Tibial artery (tissue), 4 donors: Measurements from ENCODE around the gene PCBP3.
A peak's percentile ranks its signal among the peaks of the same experiment; 100 is the strongest.

Experiments used
- DNase-seq, 2 donors: peaks; one replicate each; pipeline ENCODE4 v3.0.0-alpha.2; 2019
- H3K27ac ChIP-seq, 2 donors: fragments of 200-600 bp; sonication (generic) in 1 of 2; 1 replicate in 1 of 2; 2 replicates in 1 of 2; pipeline ENCODE4 v1.5.1; 2018 to 2019; ENCODE audit warnings: mild to moderate bottlenecking in 1 of 2
- H3K27me3 ChIP-seq, 2 donors: fragments of 200-600 bp; sonication (generic) in 1 of 2; one replicate each; pipeline versions ENCODE4 v1.5.1 to v1.6.0; 2016 to 2019
- H3K36me3 ChIP-seq, 3 donors: fragments of 200-600 bp; sonication (generic) in 2 of 3; one replicate each; pipeline ENCODE4 v1.5.1; 2016 to 2019; ENCODE audit warnings: mild to moderate bottlenecking in 2 of 3
- H3K4me1 ChIP-seq, 4 donors: fragments of 200-600 bp; sonication (generic) in 2 of 4; 1 replicate in 3 of 4; 2 replicates in 1 of 4; pipeline ENCODE4 v1.5.1; 2016 to 2019
- H3K4me3 ChIP-seq, 2 donors: fragments of 200-600 bp; sonication (generic) in 1 of 2; 1 replicate in 1 of 2; 2 replicates in 1 of 2; pipeline ENCODE4 v1.5.1; 2018 to 2019; ENCODE audit warnings: mild to moderate bottlenecking in 2 of 2
- H3K9me3 ChIP-seq, 3 donors: fragments of 200-600 bp; sonication (generic) in 1 of 3; one replicate each; pipeline ENCODE4 v1.5.1; 2016 to 2019
- intact Hi-C: fragments of 100-400 bp; cut with DNase I; formaldehyde crosslinking; loops from one replicate; pipeline ENCODE4 v1.15.0; 2023; ENCODE audit warnings: low total_unique reads
- TF ChIP-seq, protein P1 (sequence below), 2 experiments: fragments of 200-600 bp in 1 of 2; fragments of 450-650 bp in 1 of 2; IDR thresholded peaks; one replicate each; pipeline ENCODE4 v1.5.1; 2017 to 2019; ENCODE audit warnings: antibody characterized with exemption in 2 of 2, mild to moderate bottlenecking in 1 of 2, moderate library complexity in 1 of 2

PCBP3 gene

DNA sequence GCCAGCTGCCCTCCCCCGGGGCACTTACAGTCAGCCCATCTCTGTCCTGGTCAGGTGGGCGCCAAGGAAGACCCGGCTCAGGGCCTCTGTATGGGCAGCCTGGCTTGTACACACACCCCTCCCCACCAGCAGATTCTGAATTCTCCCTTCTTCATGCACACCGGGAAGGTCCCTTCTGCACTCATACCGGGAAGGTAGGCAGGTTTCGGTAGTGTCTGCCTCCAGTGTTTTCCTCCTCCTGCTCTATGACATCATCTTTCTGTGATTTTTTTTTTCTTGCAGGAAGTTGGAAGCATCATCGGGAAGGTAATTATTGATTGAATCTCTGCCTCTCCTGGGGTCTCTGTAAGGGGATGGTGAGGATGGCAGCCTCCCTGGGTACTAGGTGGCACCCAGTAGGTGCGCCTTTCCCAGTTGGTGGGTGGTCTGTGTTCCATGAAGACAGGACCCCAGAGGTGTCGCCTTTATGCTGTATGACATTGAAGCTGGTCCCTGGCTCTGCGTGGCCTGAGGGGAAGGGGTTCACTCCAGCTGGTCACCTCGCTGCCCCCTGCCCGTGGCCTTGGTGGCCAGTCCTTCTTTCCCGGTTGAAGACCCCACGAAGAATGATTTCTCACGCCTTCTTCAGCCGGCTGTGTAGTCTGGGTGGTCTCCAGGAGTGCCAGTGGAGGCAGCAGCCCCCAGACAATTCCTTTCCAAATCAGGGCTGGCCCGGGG, 255.9 kb downstream of the PCBP3 start:
- H3K27me3 ChIP-seq, result peaks cover 0 to 10% of the 10 kb centered on the region in 2 donors
- TF ChIP-seq, protein P1, sequence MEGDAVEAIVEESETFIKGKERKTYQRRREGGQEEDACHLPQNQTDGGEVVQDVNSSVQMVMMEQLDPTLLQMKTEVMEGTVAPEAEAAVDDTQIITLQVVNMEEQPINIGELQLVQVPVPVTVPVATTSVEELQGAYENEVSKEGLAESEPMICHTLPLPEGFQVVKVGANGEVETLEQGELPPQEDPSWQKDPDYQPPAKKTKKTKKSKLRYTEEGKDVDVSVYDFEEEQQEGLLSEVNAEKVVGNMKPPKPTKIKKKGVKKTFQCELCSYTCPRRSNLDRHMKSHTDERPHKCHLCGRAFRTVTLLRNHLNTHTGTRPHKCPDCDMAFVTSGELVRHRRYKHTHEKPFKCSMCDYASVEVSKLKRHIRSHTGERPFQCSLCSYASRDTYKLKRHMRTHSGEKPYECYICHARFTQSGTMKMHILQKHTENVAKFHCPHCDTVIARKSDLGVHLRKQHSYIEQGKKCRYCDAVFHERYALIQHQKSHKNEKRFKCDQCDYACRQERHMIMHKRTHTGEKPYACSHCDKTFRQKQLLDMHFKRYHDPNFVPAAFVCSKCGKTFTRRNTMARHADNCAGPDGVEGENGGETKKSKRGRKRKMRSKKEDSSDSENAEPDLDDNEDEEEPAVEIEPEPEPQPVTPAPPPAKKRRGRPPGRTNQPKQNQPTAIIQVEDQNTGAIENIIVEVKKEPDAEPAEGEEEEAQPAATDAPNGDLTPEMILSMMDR (IDR thresholded peaks at IDR 0.05), result no peak
- H3K27ac ChIP-seq, result no peak overlapping the region
- H3K9me3 ChIP-seq, result no peaks in the 10 kb centered on the region
- H3K36me3 ChIP-seq, result no peaks in the 10 kb centered on the region
- no peak overlapping the region for H3K4me3 ChIP-seq
- no peak for DNase-seq
- H3K4me1 ChIP-seq, result peaks cover 0 to under 1% (median 0%) of the 10 kb centered on the region in 4 donors
- intact Hi-C loops, result no loop called here

DNA sequence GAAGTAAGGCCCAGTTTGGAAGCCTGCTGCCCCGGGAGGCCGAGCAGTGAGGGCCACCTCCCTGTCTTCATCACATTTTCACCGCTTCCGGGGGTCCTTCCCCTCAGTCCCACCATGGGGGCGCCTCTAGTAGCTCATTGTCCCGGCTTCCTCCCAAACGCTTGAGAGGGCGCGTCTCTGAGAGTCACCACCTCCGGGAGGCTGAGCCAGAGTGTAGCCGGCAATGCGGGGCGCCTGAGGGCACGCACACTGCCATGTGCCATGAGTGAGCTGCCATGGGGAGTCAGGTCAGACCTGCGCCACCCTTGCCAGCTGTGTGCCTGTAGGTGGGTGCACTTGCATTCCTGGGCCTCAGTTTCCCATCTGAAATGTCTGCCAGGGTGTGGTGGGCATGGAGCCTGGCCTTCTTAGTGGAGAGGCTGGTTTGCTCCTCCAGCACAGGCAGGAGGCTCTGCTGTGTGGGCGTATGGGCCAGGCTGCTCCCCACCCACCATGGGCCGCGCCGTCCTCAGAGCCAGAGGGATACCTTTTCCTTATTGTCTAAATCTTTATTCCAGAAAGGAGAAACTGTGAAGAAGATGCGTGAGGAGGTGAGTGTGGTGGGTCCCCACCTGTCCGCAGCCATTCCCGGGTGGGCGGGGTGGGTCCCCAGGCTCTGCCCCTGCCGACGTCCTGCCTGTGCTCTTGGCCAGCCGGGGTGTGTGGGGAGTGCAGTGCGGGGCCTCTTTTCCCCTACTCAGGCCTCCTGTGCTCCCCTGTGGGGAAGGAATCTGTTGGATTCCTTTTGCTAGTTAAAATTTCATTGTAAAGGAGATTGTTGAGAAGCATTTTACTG, 256.7 kb downstream of the PCBP3 start:
- H3K27ac ChIP-seq, result no peak overlapping the region
- no peak for DNase-seq

DNA sequence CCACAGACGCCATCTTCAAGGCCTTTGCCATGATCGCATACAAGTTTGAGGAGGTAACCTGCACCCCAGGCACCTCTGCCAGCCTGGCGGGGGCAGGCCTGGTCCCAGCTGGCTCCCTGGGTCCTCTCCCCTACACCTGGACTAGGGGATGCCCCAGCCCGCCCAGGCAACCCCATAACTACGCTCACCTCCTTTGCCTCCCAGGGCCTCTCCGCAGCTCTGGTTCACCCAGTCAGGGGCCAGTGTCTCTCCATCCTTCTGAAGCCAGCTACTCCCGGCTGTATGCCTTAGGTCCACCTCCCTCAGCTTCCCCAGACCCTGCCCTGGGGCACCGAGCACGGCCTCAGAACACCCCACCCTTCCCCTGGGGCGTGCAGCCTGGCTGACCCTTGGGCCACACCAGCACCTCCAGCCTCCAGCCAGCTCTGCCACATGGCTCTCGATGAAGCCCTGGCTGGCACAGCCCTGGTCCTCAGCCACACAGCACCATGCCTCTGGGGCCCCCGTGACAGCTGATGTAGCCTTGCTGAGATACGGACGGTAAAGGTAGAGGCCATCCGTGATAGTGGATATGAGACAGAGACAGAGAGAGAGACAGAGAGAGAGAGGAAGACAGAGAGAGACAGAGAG, 257.7 kb downstream of the PCBP3 start:
- H3K9me3 ChIP-seq, result no peaks in the 10 kb centered on the region
- H3K27ac ChIP-seq, result no peak overlapping the region
- TF ChIP-seq, protein P1 (IDR thresholded peaks at IDR 0.05), result no peak
- no peaks in the 10 kb centered on the region for H3K4me1 ChIP-seq
- no peak overlapping the region for H3K4me3 ChIP-seq
- intact Hi-C loops, result no loop called here
- no peak for DNase-seq
- H3K36me3 ChIP-seq, result no peaks in the 10 kb centered on the region
- peaks cover 0 to 10% of the 10 kb centered on the region in 2 donors for H3K27me3 ChIP-seq

More for the DNA sequence above, 256.7 kb downstream of the PCBP3 start:
- peaks cover 0 to 10% of the 10 kb centered on the region in 2 donors for H3K27me3 ChIP-seq
- H3K9me3 ChIP-seq, result no peaks in the 10 kb centered on the region
- H3K36me3 ChIP-seq, result no peaks in the 10 kb centered on the region
- H3K4me1 ChIP-seq, result no peaks in the 10 kb centered on the region
- H3K4me3 ChIP-seq, result no peak overlapping the region
- TF ChIP-seq, protein P1 (IDR thresholded peaks at IDR 0.05), result no peak
- intact Hi-C loops, result no loop called here

DNA sequence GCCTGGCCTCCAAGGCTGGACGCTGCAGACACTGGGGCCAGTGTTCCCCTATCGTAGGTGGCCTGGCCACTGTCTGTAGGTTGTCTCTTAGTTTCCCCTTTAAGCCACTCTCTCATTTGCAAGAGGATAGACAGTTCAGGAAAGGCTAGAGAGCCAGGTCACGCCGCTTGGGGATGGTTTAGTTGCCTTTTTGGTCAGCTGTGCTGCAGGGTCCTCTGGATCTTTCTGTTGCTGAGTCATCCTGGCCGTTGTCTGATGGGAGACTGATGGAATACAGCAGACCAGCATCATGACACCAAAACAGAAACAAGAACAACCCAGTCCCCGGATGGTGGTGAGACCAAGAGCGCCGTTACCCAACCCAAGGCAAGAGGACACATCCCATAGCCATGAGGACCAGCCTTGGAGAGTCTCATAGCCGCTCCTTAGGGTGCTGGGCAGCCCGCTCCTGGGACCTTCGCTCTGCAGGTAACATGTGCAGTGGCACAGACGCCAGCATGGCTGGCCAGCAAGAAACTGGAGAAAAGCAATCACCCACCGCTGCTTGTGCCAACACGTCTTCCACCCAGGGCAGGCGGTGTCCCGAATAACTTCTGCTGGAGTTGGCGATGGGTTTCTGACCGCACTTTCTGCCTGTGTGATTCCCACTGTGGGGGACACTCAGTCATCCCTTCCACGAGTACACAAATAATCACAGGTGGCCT, 258.9 kb downstream of the PCBP3 start:
- TF ChIP-seq, protein P1 (IDR thresholded peaks at IDR 0.05), result no peak
- H3K36me3 ChIP-seq, result no peaks in the 10 kb centered on the region
- peaks cover 0 to 2% (median 0%) of the 10 kb centered on the region in 4 donors for H3K4me1 ChIP-seq
- intact Hi-C loops, result no loop called here
- H3K27me3 ChIP-seq, result peaks cover 0 to 9% of the 10 kb centered on the region in 2 donors
- peak in 1 of 2 donors; percentile 45 for DNase-seq
- no peak overlapping the region for H3K27ac ChIP-seq
- H3K4me3 ChIP-seq, result no peak overlapping the region
- no peaks in the 10 kb centered on the region for H3K9me3 ChIP-seq

DNA sequence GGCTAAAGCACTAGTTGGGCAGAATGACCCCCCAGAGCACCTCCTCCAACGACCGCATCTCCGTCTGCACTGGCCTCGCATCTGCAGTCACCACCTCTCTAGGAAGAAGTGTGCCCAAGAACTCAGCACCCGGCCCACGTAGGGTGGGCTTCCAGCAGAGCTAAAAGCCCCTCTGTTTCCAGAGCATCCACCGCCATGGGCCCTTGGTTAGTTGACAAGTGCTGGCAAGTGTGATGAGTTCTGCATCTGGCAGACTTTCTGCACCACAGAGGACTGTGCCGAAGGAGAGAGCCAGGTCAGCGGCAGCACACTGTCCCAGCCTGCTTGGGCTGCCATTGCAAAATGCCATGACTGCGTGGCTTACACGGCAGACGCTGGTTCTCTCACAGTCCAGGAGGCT, 261.7 kb downstream of the PCBP3 start:
- intact Hi-C loops, result no loop called here
- Histone ChIP-seq H3K4me3 (no peak overlapping the region), H3K27ac (no peak overlapping the region), H3K9me3 (no peaks in the 10 kb centered on the region), H3K4me1 (peaks cover 0 to 12% (median 3%) of the 10 kb centered on the region in 4 donors), H3K27me3 (peaks cover 0 to under 1% of the 10 kb centered on the region in 2 donors), H3K36me3 (no peaks in the 10 kb centered on the region)
- no peak for DNase-seq
- TF ChIP-seq, protein P1 (IDR thresholded peaks at IDR 0.05), result no peak
